GM10248 (cell line): ENCODE results near the gene USP53.
"Not testable (repeated sequence)": the region's sequence is repeated elsewhere in the genome, so short reads cannot be mapped to it uniquely, and the experiment has no call there.

Experiments
- CTCF ChIA-PET: fragments of 300-600 bp; sonication (Branson Sonifier 250); formaldehyde crosslinking; extraction: SDS; loops from one replicate; lab custom pipeline; 2021; ENCODE audit warnings: antibody characterized with exemption; lab: Yijun Ruan, JAX
- POLR2A ChIA-PET: fragments of 350-650 bp; sonication (Branson Sonifier 250); formaldehyde crosslinking; extraction: SDS; loops from one replicate; lab custom pipeline; 2020; ENCODE audit warnings: antibody characterized with exemption; lab: Yijun Ruan, JAX
- DNase-seq: peaks from one replicate; pipeline ENCODE4 v3.0.0; 2012; ENCODE audit errors: extremely low spot score
- TF ChIP-seq, protein P1 (sequence below): IDR thresholded peaks from 2 replicates; pipeline ENCODE4 v1.5.1; 2012; ENCODE audit warnings: mild to moderate bottlenecking, low read depth; ENCODE audit errors: extremely low read depth, missing control alignments, control extremely low read depth

Gene USP53

DNA sequence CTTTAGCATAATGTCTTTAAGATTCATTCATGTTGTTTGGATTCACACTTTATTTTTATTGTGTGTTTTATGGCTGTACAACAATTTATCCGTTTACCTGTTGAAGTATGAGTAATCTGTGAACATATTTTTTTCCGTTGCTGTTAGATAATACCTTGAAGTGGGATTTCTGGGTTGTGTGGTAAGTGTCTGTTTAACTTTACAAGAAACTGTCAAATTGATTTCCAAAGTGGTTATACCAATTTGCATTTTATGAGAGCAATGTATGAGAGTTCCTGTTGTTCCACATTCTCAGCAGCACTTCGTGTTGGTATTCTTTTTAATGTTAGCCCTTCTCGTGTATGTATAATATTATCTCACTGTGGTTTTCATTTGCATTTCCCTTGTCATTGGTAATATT lies 53.6 kb downstream of the USP53 start:
- ChIA-PET CTCF (interaction anchor here (1.3 kb wide), 1 partner anchor 8 kb away, joined by 4 read pairs; no protein-coding TSS in a partner anchor), POLR2A (no interaction called here)
- no peak for DNase-seq
- TF ChIP-seq, protein P1, sequence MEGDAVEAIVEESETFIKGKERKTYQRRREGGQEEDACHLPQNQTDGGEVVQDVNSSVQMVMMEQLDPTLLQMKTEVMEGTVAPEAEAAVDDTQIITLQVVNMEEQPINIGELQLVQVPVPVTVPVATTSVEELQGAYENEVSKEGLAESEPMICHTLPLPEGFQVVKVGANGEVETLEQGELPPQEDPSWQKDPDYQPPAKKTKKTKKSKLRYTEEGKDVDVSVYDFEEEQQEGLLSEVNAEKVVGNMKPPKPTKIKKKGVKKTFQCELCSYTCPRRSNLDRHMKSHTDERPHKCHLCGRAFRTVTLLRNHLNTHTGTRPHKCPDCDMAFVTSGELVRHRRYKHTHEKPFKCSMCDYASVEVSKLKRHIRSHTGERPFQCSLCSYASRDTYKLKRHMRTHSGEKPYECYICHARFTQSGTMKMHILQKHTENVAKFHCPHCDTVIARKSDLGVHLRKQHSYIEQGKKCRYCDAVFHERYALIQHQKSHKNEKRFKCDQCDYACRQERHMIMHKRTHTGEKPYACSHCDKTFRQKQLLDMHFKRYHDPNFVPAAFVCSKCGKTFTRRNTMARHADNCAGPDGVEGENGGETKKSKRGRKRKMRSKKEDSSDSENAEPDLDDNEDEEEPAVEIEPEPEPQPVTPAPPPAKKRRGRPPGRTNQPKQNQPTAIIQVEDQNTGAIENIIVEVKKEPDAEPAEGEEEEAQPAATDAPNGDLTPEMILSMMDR = no peak

- ChIA-PET POLR2A (no interaction called here), CTCF (no interaction called here)
- no peak for DNase-seq
- TF ChIP-seq, protein P1 = no peak
Measured at GRCh38 chr4:119268466-119268865, 56.0 kb downstream of the USP53 start.

DNA sequence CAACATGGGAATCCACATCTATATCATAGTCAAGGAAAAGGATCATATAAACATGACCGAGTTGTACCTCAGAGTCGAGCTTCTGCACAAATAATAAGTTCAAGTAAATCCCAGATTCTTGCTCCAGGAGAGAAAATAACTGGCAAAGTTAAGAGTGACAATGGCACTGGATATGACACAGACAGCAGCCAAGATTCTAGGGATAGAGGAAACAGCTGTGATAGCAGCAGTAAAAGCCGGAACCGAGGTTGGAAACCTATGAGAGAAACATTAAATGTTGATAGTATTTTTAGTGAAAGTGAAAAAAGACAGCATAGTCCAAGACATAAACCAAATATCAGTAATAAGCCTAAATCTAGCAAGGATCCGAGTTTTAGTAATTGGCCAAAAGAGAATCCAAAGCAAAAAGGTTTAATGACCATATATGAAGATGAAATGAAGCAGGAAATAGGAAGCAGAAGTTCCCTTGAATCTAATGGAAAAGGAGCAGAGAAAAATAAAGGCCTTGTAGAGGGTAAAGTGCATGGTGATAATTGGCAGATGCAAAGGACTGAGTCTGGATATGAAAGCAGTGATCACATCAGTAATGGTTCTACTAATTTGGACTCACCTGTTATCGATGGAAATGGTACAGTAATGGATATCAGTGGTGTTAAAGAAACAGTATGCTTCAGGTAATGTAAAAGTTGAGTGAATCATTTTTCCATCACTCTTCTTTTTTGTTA lies 59.0 kb downstream of the USP53 start:
- TF ChIP-seq, protein P1 = no peak
- DNase-seq = no peak
- ChIA-PET CTCF (interaction anchor here (1.3 kb wide), 1 partner anchor 229 kb away, joined by 3 read pairs; no protein-coding TSS in a partner anchor), POLR2A (no interaction called here)

GRCh38 chr4:119279541-119279940 lies 67.0 kb downstream of the USP53 start:
- POLR2A ChIA-PET, CTCF ChIA-PET, DNase-seq: not testable (repeated sequence)

DNA sequence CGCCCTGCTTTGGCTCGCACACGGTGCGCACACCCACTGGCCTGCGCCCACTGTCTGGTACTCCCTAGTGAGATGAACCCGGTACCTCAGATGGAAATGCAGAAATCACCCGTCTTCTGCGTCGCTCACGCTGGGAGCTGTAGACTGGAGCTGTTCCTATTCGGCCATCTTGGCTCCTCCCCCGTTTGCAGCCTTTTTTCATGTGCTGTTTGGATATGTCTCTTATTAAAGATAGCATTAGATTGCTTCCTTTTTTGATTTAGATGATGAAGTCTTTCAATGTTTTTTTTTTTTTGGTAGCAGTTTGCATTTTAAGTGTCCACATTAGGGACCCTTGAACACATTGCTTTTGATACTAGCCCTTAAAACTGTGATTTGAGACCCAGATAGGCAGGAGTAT lies 67.4 kb downstream of the USP53 start:
- DNase-seq, CTCF ChIA-PET, POLR2A ChIA-PET: not testable (repeated sequence)

DNA sequence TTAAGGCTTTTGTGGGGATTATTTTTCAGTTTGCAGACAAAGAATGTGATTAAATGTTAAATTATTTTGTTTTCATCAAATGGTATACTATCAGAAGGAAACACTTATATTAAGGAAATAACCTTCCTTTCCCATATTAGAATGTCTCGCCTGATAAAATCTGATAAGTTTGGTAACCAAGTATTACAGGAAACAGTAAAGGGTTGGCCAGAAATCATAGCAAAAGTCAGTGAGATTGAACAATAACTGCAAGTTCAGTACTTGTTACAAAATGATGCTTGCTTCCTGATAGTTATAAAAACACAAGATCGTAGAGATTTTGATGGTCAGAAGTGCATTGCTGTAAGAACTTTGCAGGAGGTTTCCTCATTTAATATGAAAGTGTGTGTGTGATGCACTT lies 68.9 kb downstream of the USP53 start:
- DNase-seq = no peak
- POLR2A ChIA-PET = no interaction called here
- CTCF ChIA-PET = no interaction called here
- TF ChIP-seq, protein P1 = no peak

GRCh38 chr4:119284876-119285780 lies 72.6 kb downstream of the USP53 start:
- ChIA-PET CTCF (no interaction called here), POLR2A (no interaction called here)
- DNase-seq = no peak
- TF ChIP-seq, protein P1 = no peak
